Activated naive CD4-positive, alpha-beta T cell treated with anti-CD3 and anti-CD28 coated beads, Interleukin-2, amount 10 ng/mL, durations not matched to agents 7 days and 5 days (primary cell): ENCODE measurements around the gene SLIT1.

Experiments used
- CTCF ChIA-PET: fragments of 350-600 bp; sonication (Branson Sonifier 250); formaldehyde crosslinking; loops from one replicate; lab custom pipeline; 2021; ENCODE audit warnings: antibody characterized with exemption; lab: Charles Lee
- DNase-seq: peaks from one replicate; pipeline ENCODE4 v3.0.0-alpha.2; 2020
- H3K27ac Mint-ChIP-seq: one replicate; pipeline ENCODE4 v1.8.0; 2021; ENCODE audit warnings: mild to moderate bottlenecking, moderate library complexity, mixed read lengths
- H3K27me3 Mint-ChIP-seq: one replicate; pipeline ENCODE4 v1.8.0; 2021; ENCODE audit warnings: mild to moderate bottlenecking, mixed read lengths
- H3K36me3 Mint-ChIP-seq: one replicate; pipeline ENCODE4 v1.8.0; 2021; ENCODE audit warnings: mixed read lengths
- H3K4me1 Mint-ChIP-seq: one replicate; pipeline ENCODE4 v1.8.0; 2021; ENCODE audit warnings: mixed read lengths
- H3K4me3 Mint-ChIP-seq: one replicate; pipeline ENCODE4 v1.8.0; 2021; ENCODE audit warnings: mild to moderate bottlenecking, moderate library complexity, mixed read lengths
- H3K9me3 Mint-ChIP-seq: one replicate; pipeline ENCODE4 v1.8.0; 2021; ENCODE audit warnings: mixed read lengths

Gene SLIT1

DNA sequence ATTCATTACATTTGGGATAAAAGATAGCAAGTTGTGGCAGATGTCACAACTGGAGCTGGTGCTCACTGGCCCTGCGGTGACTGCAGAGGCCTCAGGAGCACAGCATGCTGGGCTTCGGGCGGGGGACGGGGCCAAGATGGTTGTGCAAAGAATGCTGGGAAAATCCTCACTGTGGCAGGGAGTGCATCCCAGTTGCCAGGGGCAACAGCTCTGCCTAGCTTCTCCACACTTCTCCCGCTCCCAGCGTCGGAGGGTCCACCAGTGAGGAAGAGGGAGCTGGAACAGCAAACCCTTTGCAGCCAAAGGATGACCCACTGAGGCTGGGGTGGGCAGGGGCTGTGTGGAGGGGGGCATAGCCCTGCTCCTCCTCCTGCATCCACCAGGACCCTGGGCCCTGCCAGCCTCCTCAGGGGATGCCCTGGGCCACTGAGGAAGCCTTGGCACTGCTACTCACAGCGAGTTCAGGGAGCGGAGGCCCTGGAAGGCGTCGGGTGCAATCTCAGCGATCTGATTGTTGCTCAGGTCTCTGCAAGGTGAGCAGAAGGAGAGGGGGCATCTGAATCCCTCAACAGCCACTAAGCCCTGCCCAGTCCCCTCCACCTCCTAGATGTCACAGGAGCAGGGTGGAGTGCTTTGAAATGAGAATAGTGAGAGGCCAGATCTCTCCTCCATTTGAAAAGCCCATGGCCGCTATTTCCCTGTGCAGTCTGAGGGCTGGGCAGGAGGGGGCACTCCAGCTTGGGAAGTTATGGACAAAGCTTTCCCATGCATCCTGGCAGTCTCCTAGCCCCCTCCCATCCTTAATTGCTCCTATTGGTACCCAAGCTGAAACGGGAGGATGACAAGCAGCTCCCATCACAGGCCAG, 126.5 kb downstream of the SLIT1 start:
- CTCF ChIA-PET = interaction anchor here (0.6 to 1.8 kb wide), 5 partner anchors 14 to 663 kb away, joined by 3 to 8 read pairs (median 3); no protein-coding TSS in a partner anchor

DNA sequence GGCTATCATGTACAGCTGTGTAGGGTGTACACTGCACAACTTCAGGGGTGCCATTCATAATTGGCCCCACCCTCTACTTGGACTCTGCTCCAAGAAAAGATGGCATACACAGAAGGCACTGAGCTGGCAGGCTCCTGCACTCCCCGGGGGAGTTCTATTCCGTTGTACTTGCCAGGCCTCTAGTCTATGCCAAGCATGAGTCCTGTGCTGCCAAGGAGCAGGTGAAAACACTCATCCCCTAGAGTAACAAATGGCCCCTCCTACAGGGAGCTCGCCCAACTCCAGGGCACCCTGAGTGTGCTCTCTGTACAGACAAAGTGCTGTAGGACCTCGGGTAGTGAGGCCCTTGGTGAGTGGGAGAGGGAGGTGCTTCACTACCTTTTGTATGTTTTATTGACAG, 127.2 kb downstream of the SLIT1 start:
- Mint-ChIP-seq H3K36me3 (no peaks in the 10 kb centered on the region), H3K27me3 (peaks cover 3% of the 10 kb centered on the region), H3K4me3 (no peak overlapping the region), H3K9me3 (no peaks in the 10 kb centered on the region), H3K4me1 (no peaks in the 10 kb centered on the region), H3K27ac (no peak overlapping the region)
- CTCF ChIA-PET = interaction anchor here (0.6 to 1.8 kb wide), 3 partner anchors 21 to 662 kb away, joined by 3 to 8 read pairs (median 3); no protein-coding TSS in a partner anchor
- no peak for DNase-seq

More for the DNA sequence above, 126.5 kb downstream of the SLIT1 start:
- Mint-ChIP-seq H3K27ac (no peak overlapping the region), H3K4me1 (no peaks in the 10 kb centered on the region), H3K27me3 (peaks cover 3% of the 10 kb centered on the region), H3K9me3 (no peaks in the 10 kb centered on the region), H3K4me3 (no peak overlapping the region), H3K36me3 (no peaks in the 10 kb centered on the region)
- DNase-seq = no peak

GRCh38 chr10:97057491-97058235, 128.1 kb downstream of the SLIT1 start:
- Mint-ChIP-seq H3K27ac (no peak overlapping the region), H3K36me3 (no peaks in the 10 kb centered on the region), H3K9me3 (no peaks in the 10 kb centered on the region), H3K4me1 (no peaks in the 10 kb centered on the region), H3K27me3 (peaks cover 3% of the 10 kb centered on the region), H3K4me3 (no peak overlapping the region)
- CTCF ChIA-PET = interaction anchor here (1.3 to 1.8 kb wide), 2 partner anchors 15 to 21 kb away, joined by 6 to 8 read pairs; no protein-coding TSS in a partner anchor
- no peak for DNase-seq

- CTCF ChIA-PET = interaction anchor here (0.6 to 1.4 kb wide), 2 partner anchors 14 to 19 kb away, joined by 3 to 6 read pairs; no protein-coding TSS in a partner anchor
- H3K4me3 Mint-ChIP-seq = no peak overlapping the region
- H3K9me3 Mint-ChIP-seq = no peaks in the 10 kb centered on the region
- no peaks in the 10 kb centered on the region for H3K36me3 Mint-ChIP-seq
- peaks cover 11% of the 10 kb centered on the region for H3K27me3 Mint-ChIP-seq
- no peak overlapping the region for H3K27ac Mint-ChIP-seq
- no peaks in the 10 kb centered on the region for H3K4me1 Mint-ChIP-seq
- no peak for DNase-seq
These were observed 129.6 kb downstream of the SLIT1 start for GRCh38 chr10:97056003-97056630.

DNA sequence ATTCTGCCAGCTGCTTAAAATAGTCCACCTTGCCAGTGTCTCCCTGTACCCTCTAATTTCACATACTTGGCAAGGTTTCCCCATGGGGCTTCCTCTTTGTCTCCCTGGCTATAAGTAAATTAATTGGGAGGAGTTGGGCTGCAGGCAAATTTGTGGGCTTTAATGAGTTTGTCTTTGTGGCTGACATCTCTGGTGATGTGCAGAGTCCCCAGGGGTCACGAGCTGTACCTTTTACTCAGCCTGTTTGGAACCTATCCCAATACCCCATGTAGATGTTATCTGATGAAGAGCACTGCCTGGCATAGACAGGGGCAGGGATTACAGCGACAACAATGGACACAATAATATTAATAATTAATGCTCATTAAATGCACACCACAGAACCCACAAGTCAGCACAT, 132.5 kb downstream of the SLIT1 start:
- H3K36me3 Mint-ChIP-seq = no peaks in the 10 kb centered on the region
- no peak for DNase-seq

DNA sequence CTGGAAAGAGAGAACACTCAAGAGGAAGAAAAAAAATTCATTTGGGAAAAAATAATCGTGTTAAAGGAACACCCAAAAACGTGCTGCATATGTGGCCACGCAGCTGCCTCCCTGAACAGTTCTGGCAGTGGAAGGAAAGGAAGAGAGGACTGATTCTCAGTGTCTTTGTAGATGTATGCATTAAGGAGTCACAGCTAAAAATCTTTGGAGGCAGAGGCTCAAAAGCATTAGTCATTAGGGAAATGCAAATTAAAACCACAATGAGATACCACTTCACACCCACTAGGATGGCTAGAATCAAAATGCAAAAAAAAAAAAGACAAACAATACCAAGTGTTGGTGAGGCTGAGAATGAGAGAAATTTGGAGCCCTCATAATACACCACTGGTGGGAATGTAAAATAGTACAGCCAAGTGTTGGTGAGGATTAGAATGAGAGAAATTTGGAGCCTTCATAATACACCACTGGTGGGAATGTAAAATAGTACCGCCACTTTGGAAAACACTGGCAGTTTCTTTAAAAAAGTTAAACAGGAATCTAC, 134.7 kb downstream of the SLIT1 start:
- Mint-ChIP-seq H3K9me3 (no peaks in the 10 kb centered on the region), H3K36me3 (no peaks in the 10 kb centered on the region), H3K4me1 (no peaks in the 10 kb centered on the region), H3K27ac (no peak overlapping the region), H3K4me3 (no peak overlapping the region), H3K27me3 (peaks cover 22% of the 10 kb centered on the region)
- CTCF ChIA-PET = no interaction called here
- no peak for DNase-seq

More for the DNA sequence above, 132.5 kb downstream of the SLIT1 start:
- Mint-ChIP-seq H3K9me3 (no peaks in the 10 kb centered on the region), H3K4me1 (no peaks in the 10 kb centered on the region), H3K27ac (no peak overlapping the region), H3K4me3 (no peak overlapping the region), H3K27me3 (peaks cover 22% of the 10 kb centered on the region)
- CTCF ChIA-PET = no interaction called here

- Mint-ChIP-seq H3K9me3 (no peaks in the 10 kb centered on the region), H3K27ac (no peak overlapping the region), H3K36me3 (no peaks in the 10 kb centered on the region), H3K4me1 (no peaks in the 10 kb centered on the region), H3K4me3 (no peak overlapping the region), H3K27me3 (peaks cover 22% of the 10 kb centered on the region)
- DNase-seq = no peak
- CTCF ChIA-PET = no interaction called here
These were observed 135.5 kb downstream of the SLIT1 start for GRCh38 chr10:97050205-97050745.

- no peak for DNase-seq
- H3K4me3 Mint-ChIP-seq = no peak overlapping the region
- H3K9me3 Mint-ChIP-seq = no peaks in the 10 kb centered on the region
- no peaks in the 10 kb centered on the region for H3K36me3 Mint-ChIP-seq
- no peak overlapping the region for H3K27ac Mint-ChIP-seq
- H3K4me1 Mint-ChIP-seq = no peaks in the 10 kb centered on the region
- CTCF ChIA-PET = no interaction called here
- peaks cover 22% of the 10 kb centered on the region for H3K27me3 Mint-ChIP-seq
These were observed 136.1 kb downstream of the SLIT1 start for GRCh38 chr10:97049670-97050069.

DNA sequence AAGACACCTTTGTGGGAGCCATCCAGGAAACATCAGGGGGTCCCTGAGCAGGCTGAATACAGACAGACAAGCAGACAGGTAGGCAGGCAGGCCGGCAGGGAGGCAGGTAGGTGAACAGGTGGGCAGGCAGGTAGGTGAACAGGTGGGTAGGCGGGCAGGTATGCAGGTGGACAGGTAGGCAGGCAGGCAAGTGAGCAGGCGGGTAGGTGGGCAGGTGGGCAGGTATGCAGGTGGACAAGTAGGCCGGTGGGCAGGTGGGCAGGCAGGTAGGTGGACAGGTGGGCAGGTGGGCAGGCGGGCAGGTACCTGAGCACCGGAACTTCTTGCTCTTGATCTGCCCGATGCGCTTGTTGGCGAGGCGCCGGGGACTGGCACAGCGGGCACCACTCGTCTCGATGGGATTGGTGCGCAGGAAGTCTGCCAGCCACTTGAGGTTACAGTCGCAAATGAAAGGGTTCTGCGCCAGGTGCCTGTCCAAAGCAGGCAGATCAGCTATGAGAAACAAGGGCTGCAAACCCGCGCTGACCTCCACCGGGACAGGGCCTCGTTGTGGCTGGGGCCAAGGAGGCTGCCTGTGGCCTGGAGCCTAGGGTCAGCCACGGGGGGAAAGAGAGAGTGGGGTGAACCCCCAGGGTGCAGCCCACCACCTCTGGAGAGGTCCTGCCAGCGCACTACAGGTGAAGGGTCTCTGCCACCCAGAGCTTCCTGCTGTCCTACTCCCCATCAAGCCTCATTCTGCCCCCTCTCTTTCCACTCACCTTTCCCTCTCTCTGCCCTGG, 136.9 kb downstream of the SLIT1 start:
- no peaks in the 10 kb centered on the region for H3K36me3 Mint-ChIP-seq
- no peak overlapping the region for H3K4me3 Mint-ChIP-seq
- H3K9me3 Mint-ChIP-seq = no peaks in the 10 kb centered on the region
- CTCF ChIA-PET = no interaction called here
- H3K27me3 Mint-ChIP-seq = peaks cover 22% of the 10 kb centered on the region
- DNase-seq = no peak
- H3K4me1 Mint-ChIP-seq = no peaks in the 10 kb centered on the region
- H3K27ac Mint-ChIP-seq = no peak overlapping the region

- no peaks in the 10 kb centered on the region for H3K4me1 Mint-ChIP-seq
- no peak overlapping the region for H3K27ac Mint-ChIP-seq
- no peaks in the 10 kb centered on the region for H3K9me3 Mint-ChIP-seq
- H3K4me3 Mint-ChIP-seq = no peak overlapping the region
- DNase-seq = no peak
- H3K27me3 Mint-ChIP-seq = peaks cover 22% of the 10 kb centered on the region
- H3K36me3 Mint-ChIP-seq = no peaks in the 10 kb centered on the region
- CTCF ChIA-PET = interaction anchor here (2.3 kb wide), 1 partner anchor 10 kb away, joined by 8 read pairs; no protein-coding TSS in a partner anchor
These were observed 138.0 kb downstream of the SLIT1 start for GRCh38 chr10:97047788-97048187.

DNA sequence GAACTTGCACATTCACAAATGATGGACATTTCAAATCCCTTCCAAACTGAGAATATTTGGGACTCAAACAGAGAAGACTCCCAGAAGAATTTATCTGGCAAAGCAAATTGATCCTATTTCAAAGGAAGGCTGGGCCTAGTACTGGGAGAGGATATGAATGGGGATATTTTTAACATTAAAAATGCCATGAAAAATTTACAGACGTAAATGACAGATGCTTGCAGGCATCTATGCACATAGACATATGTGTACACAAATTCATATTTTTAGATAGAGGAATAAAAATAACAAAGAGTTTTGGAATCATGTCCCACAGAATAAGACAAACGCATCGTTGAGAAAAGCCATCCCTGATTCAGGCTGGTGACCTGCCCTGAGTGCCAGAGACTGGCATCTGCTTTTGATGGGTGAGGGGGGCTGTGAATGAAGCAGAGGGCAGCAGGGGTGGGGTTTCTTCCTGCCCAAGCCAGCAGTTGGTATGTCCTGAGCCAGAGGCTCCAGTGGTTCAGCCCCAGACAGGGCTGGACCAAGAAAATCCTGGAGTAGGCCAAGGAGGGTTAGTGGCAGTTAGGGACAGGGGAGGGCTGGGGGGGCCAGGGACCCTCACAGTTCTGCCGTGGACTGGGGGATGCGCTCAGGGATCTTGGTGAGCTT, 138.5 kb downstream of the SLIT1 start:
- Mint-ChIP-seq H3K27ac (no peak overlapping the region), H3K27me3 (peaks cover 19% of the 10 kb centered on the region), H3K4me3 (no peak overlapping the region), H3K4me1 (no peaks in the 10 kb centered on the region), H3K36me3 (no peaks in the 10 kb centered on the region), H3K9me3 (no peaks in the 10 kb centered on the region)
- CTCF ChIA-PET = interaction anchor here (2.3 kb wide), 1 partner anchor 9 kb away, joined by 8 read pairs; no protein-coding TSS in a partner anchor
- no peak for DNase-seq

DNA sequence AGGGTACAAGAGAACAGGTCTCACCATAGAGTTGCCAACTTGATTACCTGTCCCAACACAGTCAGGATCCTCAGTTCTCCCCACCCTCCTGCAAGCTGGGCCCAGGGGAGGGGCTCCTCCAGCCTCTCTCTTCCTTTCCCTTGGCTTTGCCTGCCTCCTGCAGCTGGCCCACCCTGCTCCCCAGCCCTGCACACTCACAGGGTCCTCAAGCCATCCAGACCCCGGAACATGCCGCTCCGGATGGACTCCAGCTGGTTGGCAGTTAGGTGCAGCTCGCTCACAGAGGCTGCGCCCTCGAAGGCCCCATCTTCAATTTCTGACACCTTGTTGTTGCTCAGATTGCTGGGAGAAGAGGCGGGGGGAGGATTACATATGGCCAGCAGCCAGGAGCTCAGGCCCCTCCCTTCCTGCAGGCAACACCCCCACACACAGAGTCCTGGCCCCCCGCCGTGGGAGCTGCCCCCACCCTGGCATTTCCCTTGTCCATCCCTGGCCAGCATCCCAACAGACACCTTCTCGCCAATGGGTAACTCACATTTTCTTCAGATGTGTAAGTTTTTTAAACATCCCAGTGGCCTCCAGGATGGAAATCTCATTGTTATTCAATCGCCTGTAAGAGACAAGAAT, 139.2 kb downstream of the SLIT1 start:
- no peak overlapping the region for H3K27ac Mint-ChIP-seq
- no peaks in the 10 kb centered on the region for H3K36me3 Mint-ChIP-seq
- H3K27me3 Mint-ChIP-seq = peaks cover 16% of the 10 kb centered on the region
- DNase-seq = no peak
- H3K4me1 Mint-ChIP-seq = no peaks in the 10 kb centered on the region
- H3K4me3 Mint-ChIP-seq = no peak overlapping the region
- CTCF ChIA-PET = interaction anchor here (2.3 kb wide), 1 partner anchor 9 kb away, joined by 8 read pairs; no protein-coding TSS in a partner anchor
- H3K9me3 Mint-ChIP-seq = no peaks in the 10 kb centered on the region
